Dendritic cell treated with granulocyte-macrophage colony-stimulating factor and Interleukin-4, amounts not matched to agents 40 ng/mL and 50 ng/mL, for 4 days (primary cell): ENCODE results near the gene TAS2R14.

Source experiments
- H3K27ac Mint-ChIP-seq: one replicate; pipeline ENCODE4 v1.8.0; 2022; ENCODE audit warnings: mild to moderate bottlenecking, mixed read lengths
- H3K27me3 Mint-ChIP-seq: one replicate; pipeline ENCODE4 v1.8.0; 2022; ENCODE audit warnings: mild to moderate bottlenecking, mixed read lengths
- H3K36me3 Mint-ChIP-seq: one replicate; pipeline ENCODE4 v1.8.0; 2022; ENCODE audit warnings: low read depth, mixed read lengths
- H3K4me1 Mint-ChIP-seq: one replicate; pipeline ENCODE4 v1.8.0; 2022; ENCODE audit warnings: low read depth, mixed read lengths
- H3K4me3 Mint-ChIP-seq: one replicate; pipeline ENCODE4 v1.8.0; 2022; ENCODE audit warnings: mild to moderate bottlenecking, moderate library complexity, mixed read lengths
- H3K9me3 Mint-ChIP-seq: one replicate; pipeline ENCODE4 v1.8.0; 2022; ENCODE audit warnings: mixed read lengths
- intact Hi-C: fragments of 100-400 bp; cut with micrococcal nuclease; formaldehyde crosslinking; loops from one replicate; pipeline ENCODE4 v1.15.0; 2022

Gene TAS2R14

GRCh38 chr12:10889226-10889625 lies 49.8 kb downstream of the TAS2R14 start:
- no peaks in the 10 kb centered on the region for H3K36me3 Mint-ChIP-seq
- intact Hi-C loops, result no loop called here
- H3K4me1 Mint-ChIP-seq, result no peaks in the 10 kb centered on the region
- H3K27me3 Mint-ChIP-seq, result no peaks in the 10 kb centered on the region
- H3K27ac Mint-ChIP-seq, result no peak overlapping the region
- H3K4me3 Mint-ChIP-seq, result no peak overlapping the region
- no peaks in the 10 kb centered on the region for H3K9me3 Mint-ChIP-seq
